HG03025 (cell line): Measurements from ENCODE around the gene ARL1.
A peak's percentile ranks its signal among the peaks of the same experiment; 100 is the strongest.
"Not testable (repeated sequence)": the region's sequence is repeated elsewhere in the genome, so short reads cannot be mapped to it uniquely, and the experiment has no call there.

Source experiments
- ATAC-seq: cut with Tn5 transposase; IDR thresholded peaks from one replicate; pipeline ENCODE4 v1.9.1; 2021; ENCODE audit warnings: mild to moderate bottlenecking, moderate library complexity; ENCODE audit not compliant: unreplicated experiment, low FRiP score

ARL1 gene

DNA sequence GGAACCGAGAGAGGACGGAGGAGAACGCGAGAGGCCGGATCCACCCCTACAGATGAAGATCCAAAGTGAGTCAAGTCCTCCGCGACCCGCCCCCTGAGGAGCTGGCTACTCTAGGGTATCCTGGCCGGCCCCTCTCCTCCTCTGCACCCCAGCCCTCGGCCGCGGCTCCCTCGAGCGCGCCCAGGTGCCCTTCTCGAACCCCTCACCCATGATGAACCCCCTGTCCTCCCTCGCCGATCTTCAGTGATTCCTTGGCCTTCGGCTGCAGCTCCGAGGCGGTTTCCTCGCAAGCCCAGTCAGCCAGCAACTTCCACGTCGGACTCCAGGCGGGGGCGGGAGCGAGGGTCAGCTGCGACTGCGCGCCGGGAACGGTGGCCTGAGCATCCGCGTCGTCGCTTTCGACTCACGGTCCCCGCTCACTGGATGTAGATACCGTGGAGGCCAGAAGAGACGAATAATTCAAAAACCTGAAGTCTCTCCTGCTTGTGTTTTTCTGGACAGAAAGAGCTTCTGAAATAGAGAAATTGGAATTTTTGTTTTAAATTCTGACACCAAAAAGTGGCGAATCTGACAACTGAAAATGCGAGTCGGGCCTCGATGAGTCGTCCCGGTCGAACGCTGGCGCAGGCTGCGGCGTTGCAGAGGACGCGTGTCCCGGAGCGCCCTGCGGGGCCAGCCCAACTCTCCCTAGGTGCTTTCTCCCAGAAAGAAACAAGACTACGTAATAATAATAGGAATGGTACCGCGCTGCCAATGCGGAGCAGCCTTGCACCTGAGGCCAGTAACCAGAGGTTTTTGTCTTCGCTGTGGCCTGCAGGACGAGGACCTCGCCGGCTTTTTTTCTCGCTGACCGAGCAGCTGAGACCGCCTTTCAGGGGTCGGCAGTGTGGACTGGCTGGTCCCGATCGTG lies at the start of gene ARL1:
ARL1 (minus strand) TSS at position 337 of the 910 bp plus-strand sequence; CDS start at position 210, 127 bp downstream.
- peak; percentile 88 for ATAC-seq

DNA sequence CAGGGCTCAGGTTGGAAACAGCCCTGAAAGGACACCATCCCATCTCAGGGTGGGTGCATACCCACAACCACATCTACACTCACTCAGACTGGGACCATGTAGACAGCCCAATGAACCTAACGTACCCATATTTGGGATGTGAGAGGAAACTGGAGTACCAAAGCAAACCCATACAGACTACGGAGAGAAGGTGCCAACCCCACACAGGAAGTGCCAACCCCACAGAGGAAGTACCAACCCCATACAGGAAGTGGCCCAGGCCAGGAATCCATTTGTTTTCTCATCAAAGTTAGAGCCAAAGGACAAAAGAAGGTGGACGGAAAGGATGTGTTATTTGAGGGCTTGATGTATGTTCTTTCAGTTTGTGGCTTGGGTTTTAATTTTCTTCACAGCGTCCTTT lies 48.1 kb upstream of the ARL1 start:
- no peak for ATAC-seq

DNA sequence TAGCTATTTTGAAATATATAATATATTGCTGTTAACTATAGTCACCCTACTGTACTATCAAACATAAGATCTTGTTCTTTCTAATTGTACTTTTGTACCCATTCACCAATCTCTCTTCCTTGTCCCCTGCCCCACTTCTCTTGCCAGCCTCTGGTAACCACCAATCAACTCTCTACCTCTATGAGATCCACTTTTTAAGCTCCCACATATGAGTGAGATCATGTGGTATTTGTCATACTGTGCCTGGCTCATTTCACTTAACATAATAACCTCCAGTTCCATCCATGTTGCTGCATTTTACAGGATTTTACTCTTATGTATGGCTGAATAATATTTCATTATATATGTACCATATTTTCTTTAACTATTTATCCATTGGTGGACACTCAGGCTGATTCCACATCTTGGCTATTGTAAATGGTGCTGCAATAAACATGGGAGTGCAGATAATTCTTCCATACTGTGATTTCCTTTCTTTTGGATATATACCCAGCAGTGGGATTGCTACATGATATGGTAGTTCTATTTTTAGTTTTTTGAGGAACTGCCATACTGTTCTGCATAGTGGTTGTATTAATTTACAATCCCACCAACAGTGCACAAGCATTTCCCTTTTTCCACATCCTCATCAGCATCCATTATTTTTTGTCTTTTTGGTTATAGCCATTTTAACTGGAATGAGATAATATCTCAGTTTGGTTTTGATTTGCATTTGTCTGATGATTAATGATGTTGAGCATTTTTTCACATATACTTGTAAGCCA lies 34.1 kb upstream of the ARL1 start:
- ATAC-seq, result no peak

DNA sequence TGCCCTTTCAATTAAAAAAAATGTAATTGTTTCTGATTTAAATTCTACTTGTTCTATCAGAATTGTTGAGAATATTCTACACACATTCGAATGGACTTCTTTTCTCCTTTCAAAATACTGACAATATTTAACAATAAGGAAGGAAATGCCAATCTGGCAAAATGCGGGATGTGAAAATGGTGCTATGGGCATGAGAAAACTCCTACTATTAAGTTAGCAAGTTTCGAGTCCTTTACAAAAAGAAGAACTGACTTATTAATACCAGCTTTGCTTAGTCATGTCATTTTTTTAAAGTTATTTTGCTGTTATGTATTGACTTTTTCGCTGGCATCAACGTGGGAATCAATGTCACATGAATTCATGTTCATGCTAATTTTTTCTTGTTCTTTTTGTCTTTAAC lies 31.7 kb upstream of the ARL1 start:
- no peak for ATAC-seq

DNA sequence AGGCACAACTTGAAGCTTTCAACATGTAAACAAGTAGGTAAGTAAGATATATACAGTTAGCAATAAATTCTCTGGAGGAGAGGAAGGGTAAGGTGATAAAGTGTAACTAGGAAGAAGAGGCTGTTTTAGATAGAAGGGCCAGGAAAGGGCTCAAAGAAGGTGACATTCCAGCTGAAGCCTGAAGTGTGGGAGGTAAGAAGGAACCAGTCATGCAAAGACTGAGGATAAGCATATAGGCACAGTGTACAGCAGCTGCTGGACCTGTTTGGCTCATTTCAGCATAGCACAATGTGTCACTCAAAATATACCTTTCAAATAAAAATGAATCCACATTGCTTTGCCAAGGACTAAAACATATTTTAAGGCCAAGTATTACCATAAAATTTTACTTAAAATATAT lies 28.6 kb upstream of the ARL1 start:
- ATAC-seq, result no peak

DNA sequence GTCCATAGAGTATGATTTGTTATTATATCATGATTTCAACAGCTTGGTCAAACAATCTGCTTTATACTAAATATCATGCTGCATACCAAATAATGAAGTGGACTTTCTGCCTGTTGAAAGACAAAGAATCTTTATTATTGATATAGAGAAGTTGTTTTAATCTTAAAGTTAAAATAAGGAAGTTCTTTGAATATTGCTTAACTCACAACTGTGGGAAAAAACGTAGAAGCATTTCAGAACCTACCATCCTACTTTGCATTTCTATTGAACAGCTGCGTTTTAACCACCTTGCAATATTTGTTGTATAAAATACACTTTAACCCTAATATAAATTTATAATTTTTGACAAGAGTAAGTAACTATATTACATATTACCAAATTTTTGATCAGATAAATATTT lies 22.9 kb upstream of the ARL1 start:
- no peak for ATAC-seq

DNA sequence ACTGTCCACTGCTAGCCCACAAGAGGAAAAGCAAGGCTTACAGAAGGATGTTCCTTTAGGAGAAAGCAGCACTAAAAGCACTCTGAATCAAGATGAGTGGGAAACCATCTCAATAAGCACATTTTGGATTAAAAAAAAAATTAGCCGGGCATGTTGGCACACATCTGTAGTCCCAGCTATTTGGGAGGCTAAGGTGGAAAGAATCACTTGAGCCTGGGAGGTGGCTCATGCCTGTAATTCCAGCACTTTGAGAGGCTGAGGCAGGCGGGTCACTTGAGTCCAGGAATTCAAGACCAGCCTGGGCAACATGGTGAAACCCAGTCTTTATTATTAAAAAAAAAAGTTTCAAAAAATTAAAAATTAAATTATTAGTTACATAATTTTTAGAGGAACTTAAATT lies 17.0 kb upstream of the ARL1 start:
- no peak for ATAC-seq

DNA sequence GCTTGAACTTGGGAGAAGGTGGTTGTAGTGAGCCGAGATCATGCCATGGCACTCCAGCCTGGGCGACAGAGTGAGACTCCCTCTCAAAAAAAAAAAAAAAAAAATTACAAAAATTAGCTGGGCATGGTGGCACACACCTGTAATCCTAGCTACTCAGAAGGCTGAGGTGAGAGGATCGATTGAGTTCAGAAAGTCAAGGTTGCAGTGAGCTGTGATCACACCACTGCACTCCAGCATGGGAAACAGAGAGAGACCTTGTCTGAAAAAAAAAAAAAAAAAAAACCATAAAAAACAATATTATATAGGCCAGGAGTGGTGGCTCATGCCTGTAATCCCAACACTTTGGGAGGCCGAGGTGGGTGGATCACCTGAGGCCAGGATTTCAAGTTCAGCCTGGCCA lies 14.5 kb upstream of the ARL1 start:
- ATAC-seq, result not testable (repeated sequence)

DNA sequence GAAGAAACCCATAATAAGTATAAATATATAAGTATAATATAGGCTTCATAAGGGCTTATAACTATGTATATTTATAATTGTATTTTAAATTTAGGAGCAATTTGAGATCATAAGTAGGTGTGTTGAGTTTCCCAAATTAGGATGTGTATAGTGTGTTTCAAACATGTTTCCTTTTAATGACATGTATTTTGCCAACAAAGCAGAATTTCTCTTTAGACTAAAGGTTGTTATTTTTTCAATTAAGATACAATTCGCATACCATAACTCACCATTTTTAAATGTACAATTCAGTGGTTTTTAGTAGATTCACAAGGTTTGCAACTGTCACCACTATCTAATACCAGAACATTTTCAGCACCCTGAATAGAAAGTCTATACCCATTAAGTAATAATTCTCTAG lies 7.7 kb upstream of the ARL1 start:
- no peak for ATAC-seq

DNA sequence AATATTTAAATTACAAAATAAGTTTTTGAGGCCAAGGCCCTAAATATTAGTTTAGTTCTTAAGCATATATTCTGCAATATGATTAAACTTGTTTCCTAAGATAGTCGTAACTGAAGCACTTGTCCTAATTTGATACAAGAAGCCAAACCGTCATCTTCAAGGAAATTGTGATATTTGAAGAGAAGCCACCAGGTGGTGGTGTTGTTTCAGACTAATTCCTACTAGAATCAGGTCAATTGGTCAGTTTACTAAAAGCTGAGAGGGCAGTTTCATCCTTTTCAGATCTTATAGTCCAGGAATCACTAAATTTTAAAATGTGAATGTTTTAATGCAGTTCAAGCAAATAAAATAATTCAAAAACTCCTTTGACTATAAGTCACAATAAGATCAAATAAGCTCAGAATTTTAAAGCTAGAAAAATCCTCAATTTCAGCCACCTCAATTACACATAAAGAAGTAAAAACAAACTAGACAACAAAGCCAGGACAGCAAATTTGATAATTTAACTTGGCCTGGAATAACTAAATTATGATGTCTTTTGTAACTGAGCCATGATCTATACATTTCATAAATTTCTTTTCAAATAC lies 7.1 kb upstream of the ARL1 start:
- no peak for ATAC-seq

DNA sequence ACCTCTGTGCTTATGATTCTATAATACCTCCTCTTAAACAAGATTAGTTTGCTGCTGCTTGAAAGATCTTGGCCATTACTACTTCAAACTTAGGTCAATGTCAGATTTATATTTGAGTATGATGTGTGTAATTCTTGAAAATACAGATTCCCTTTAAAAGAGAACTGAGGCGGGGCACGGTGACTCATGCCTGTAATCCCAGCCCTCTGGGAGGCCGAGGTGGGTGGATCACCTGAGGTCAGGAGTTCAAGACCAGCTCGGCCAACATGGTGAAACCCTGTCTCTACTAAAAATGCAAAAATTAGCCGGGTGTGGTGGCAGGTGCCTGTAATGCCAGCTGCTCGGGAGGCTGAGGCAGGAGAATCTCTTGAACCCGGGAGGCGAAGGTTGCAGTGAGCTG lies 2.6 kb upstream of the ARL1 start:
- ATAC-seq, result not testable (repeated sequence)

DNA sequence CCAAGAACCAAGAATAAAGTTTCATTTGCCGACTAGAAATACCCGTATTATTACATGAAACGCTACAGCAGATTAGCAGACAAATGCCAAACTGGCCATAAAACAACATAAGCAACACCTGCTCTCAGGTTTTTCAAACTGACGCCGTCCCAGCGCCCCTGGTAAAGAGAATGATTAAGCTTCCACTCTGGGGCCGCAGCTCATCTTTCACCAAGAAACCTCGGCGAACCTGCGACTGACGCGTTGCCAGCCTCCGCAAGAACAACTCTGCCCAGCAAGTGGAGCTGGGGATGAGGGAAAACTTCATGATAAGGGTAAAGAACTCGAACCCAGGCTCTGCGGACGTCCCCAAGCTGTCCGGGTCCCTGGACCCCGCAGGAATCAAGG lies 530 bp downstream of the ARL1 start:
- ATAC-seq, result peak; percentile 20

DNA sequence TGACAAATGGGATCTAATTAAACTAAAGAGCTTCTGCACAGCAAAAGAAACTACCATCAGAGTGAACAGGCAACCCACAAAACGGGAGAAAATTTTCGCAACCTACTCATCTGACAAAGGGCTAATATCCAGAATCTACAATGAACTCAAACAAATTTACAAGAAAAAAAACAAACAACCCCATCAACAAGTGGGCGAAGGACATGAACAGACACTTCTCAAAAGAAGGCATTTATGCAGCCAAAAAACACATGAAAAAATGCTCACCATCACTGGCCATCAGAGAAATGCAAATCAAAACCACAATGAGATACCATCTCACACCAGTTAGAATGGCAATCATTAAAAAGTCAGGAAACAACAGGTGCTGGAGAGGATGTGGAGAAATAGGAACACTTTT lies 16.4 kb downstream of the ARL1 start:
- not testable (repeated sequence) for ATAC-seq

DNA sequence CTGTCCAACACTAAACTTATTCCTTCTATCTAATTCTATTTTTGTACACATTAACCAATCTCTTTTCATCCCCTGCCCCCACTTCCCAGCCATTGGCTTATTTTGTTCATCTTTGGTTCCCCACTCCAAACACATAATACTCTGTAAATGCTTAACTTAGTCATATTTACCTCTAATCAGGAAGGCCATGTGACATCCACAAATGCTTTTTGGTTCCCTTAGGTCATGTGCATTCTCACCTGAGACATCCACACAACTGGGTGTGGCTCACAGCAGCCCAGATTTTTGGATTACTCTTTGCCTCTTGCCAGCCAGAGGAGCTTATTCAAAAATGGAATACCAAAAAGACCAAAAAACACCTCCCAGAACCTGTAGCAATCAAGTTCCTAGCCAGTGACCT lies 28.4 kb downstream of the ARL1 start:
- no peak for ATAC-seq

DNA sequence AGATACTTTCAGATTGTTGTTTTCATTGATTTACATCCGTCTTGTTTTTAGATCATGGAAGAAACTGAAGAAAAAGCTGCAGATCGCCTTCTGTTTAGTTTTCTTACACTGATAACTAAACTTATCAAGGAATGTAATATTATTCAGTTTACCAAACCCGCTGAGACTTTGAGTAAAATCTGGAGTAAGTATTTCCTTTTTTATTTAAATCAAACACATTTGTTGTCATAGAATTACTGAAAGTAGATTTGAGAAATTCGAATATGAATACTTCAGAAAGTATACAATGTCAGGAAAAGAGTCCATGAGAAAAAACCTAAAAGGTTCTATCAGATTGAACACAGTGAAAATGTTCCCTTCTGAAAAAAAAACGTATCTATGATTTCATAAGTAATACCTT lies 32.0 kb downstream of the ARL1 start:
- no peak for ATAC-seq

DNA sequence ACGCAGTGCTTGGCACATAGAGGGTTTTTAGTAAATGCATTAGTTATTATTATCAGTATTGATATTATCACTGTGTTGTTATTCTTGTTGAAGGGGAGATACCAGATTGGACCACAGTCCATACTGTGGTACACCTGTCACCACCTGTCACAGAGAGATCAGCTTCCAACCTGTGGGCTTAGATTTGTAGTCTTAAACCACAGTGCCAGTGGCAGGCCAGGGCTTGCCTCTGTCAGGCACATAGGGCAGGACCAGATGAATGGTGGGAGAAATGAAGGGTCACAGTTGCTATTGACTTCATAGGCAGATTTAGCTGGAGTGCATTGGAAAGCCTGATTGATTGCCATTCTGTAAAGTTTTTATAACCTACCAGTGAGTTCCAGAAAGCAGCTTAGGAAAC lies 35.1 kb downstream of the ARL1 start:
- no peak for ATAC-seq

DNA sequence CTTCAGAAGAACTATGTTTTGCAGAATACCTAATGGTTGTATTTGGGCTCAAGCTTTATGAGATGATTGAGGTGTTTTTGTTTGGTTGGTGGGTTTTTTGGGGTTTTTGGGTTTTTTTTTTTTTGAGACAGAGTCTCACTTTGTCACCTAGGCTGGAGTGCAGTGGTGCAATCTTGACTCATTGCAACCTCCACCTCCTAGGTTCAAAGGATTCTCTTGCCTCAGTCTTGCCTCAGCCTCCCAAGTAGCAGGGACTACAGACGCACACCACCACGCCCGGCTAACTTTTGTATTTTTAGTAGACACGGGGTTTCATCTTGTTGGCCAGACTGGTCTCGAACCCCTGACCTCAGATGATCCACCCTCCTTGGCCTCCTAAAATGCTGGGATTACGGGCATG lies 39.6 kb downstream of the ARL1 start:
- no peak for ATAC-seq

DNA sequence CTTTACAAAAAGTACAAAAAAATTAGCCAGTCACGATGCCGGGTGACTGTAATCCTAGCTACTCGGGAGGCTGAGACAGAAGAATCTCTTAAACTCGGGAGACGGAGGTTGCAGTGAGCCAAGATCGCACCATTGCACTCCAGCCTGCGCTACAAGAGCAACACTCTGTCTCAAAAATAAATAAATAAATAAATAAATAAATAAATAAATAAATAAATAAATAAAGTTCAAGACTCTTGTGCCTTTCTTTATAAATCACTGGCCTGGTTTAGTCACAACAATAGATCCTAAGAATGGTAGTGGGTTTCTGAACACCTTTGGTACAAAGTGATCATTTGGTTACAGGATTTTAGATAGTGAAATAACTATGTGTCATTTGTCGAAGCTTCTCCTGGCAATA lies 46.1 kb downstream of the ARL1 start:
- ATAC-seq, result no peak

DNA sequence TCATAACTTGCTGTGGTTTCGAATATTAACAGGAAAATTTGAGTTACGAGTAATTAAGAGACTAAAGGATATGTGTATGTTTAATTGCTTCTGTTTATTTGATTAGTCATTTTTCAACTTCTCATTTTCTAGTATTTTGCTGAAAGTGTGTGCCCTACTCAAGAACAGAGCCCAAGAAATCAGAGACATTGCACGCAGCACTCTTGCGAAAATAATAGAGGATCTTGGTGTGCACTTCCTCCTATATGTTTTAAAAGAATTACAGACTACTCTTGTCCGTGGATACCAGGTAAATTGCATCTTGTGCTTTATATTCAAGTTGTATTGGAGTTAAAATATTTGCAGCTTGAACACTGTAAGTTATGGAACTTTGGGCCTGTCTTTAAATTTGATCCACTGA lies 50.8 kb downstream of the ARL1 start:
- no peak for ATAC-seq

DNA sequence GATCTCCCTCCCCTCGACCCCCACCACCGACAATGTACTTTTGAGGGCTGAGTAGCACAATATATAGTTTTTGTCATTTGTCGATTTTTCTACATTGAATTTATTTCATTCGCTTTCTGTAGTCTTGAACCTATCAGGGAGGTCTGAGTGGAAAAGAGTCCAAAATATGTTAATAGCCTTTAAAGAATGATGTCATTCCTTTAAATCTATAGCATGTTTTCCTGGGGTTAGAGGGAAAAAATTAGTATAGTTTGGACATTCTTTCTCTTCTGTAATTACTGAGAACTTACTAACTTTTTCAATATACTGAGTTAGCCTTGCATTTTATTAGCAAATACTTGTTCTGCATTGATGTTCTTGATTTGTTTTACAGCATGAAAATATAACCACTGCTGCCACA lies 55.9 kb downstream of the ARL1 start:
- no peak for ATAC-seq

DNA sequence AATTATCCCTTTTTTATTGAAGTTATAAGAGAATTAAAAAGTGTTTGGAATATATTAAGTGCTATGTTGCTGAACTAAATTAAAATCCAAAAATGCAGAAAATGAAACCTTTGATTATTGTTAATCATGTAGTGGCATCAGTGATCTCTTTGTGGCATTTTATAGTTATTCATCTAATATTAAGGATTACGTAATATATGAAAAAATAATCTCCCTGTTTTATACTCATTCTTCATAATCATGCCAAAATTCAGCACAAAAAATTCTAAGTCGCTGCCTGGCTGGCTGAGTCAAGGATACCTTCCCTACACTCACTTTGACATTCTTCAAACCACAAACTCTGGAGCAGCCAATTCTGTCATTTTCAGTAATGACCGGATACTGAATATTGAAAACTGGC lies 63.7 kb downstream of the ARL1 start:
- no peak for ATAC-seq
